CD4-positive, alpha-beta memory T cell (primary cell): ENCODE measurements around the gene POLN. TPM values are rescaled to one million over a fixed set of nuclear protein-coding genes. Genes with fewer than 3 reads are reported as not detected.

ENCODE experiments used
- CTCF ChIA-PET: fragments of 350-600 bp; sonication (Branson Sonifier 250); formaldehyde crosslinking; loops from one replicate; lab custom pipeline; 2021; ENCODE audit warnings: inconsistent platforms; ENCODE audit not compliant: partially characterized antibody; lab: Charles Lee
- POLR2A ChIA-PET: fragments of 350-600 bp; sonication (Branson Sonifier 250); formaldehyde crosslinking; loops from one replicate; lab custom pipeline; 2021; ENCODE audit not compliant: partially characterized antibody; lab: Charles Lee
- DNase-seq, 5 donors: peaks; one replicate each; pipeline versions ENCODE4 v3.0.0 to v3.0.0-alpha.2; 2020 to 2022; ENCODE audit warnings: mixed read lengths in 1 of 5
- H3K27ac ChIP-seq: one replicate; pipeline ENCODE4 v1.7.0; 2013; ENCODE audit warnings: low read depth, low read length
- H3K27me3 ChIP-seq: 2 replicates; pipeline ENCODE4 v1.7.0; 2013; ENCODE audit warnings: mild to moderate bottlenecking, low read length, moderate library complexity; ENCODE audit not compliant: insufficient read depth
- H3K36me3 ChIP-seq: 2 replicates; pipeline ENCODE4 v1.7.0; 2013; ENCODE audit warnings: mild to moderate bottlenecking, low read length, moderate library complexity; ENCODE audit not compliant: insufficient read depth
- H3K4me1 ChIP-seq: 2 replicates; pipeline ENCODE4 v1.7.0; 2013; ENCODE audit warnings: mild to moderate bottlenecking, low read length, moderate library complexity; ENCODE audit not compliant: insufficient read depth
- H3K4me3 ChIP-seq, 2 donors: one replicate each; pipeline ENCODE4 v1.7.0; 2013; ENCODE audit warnings: low read length in 2 of 2, mild to moderate bottlenecking in 1 of 2
- H3K9me3 ChIP-seq, 2 donors: one replicate each; pipeline ENCODE4 v1.7.0; 2013; ENCODE audit warnings: low read length in 2 of 2, control low read depth in 1 of 2; ENCODE audit not compliant: control insufficient read depth in 1 of 2
- H3K27ac Mint-ChIP-seq, 7 donors: one replicate each; pipeline ENCODE4 v1.8.0; 2020 to 2021; ENCODE audit warnings: mixed read lengths in 7 of 7, mild to moderate bottlenecking in 6 of 7, inconsistent platforms in 3 of 7, moderate library complexity in 3 of 7
- H3K27me3 Mint-ChIP-seq, 2 donors: one replicate each; pipeline ENCODE4 v1.8.0; 2020 to 2021; ENCODE audit warnings: mixed read lengths in 2 of 2
- H3K36me3 Mint-ChIP-seq, 2 donors: one replicate each; pipeline ENCODE4 v1.8.0; 2020 to 2021; ENCODE audit warnings: mixed read lengths in 2 of 2, inconsistent platforms in 1 of 2, mild to moderate bottlenecking in 1 of 2
- H3K4me1 Mint-ChIP-seq, 4 donors: one replicate each; pipeline ENCODE4 v1.8.0; 2020 to 2021; ENCODE audit warnings: mixed read lengths in 4 of 4, mild to moderate bottlenecking in 1 of 4
- H3K4me3 Mint-ChIP-seq, 8 donors: one replicate each; pipeline ENCODE4 v1.8.0; 2020 to 2021; ENCODE audit warnings: mixed read lengths in 8 of 8, mild to moderate bottlenecking in 7 of 8, moderate library complexity in 6 of 8, inconsistent platforms in 3 of 8
- H3K9me3 Mint-ChIP-seq, 8 donors: one replicate each; pipeline ENCODE4 v1.8.0; 2020 to 2021; ENCODE audit warnings: mixed read lengths in 8 of 8, mild to moderate bottlenecking in 5 of 8, inconsistent platforms in 3 of 8, moderate library complexity in 1 of 8
- intact Hi-C: fragments of 100-400 bp; cut with micrococcal nuclease; formaldehyde crosslinking; loops from one replicate; pipeline ENCODE4 v1.15.1; 2023
- polyA plus RNA-seq, 2 donors: library from polyadenylated mRNA; unstranded; fragments of 300-500 nt; fragmentation: Illumina TruSeq; gene quantifications; one replicate each; pipeline ENCODE4 v1.2.3, GENCODE V29; 2021
- total RNA-seq, 2 experiments: library from RNA; stranded (reverse); gene quantifications; one replicate each; pipeline ENCODE4 v1.2.3, GENCODE V29; 2021

POLN gene
- total and polyA plus RNA-seq, 4 experiments from 2014 or later, result 0.24 to 4.4 (median 2.8) TPM

GRCh38 chr4:2060611-2061185 is 181.2 kb downstream of the POLN start:
- DNase-seq, result peak in 1 of 5 donors; percentile 16
- ChIA-PET CTCF (no interaction called here), POLR2A (no interaction called here)
- Mint-ChIP-seq H3K4me3 (peak overlapping the region in 1 of 8 donors; percentile 36), H3K4me1 (peaks cover 0 to 8% (median 2%) of the 10 kb centered on the region in 4 donors), H3K27ac (no peak overlapping the region), H3K27me3 (peaks cover 14 to 20% of the 10 kb centered on the region in 2 donors), H3K36me3 (no peaks in the 10 kb centered on the region), H3K9me3 (peaks cover 0 to 2% (median 0%) of the 10 kb centered on the region in 8 donors)
- Histone ChIP-seq H3K4me3 (no peak overlapping the region), H3K4me1 (no peaks in the 10 kb centered on the region), H3K36me3 (no peaks in the 10 kb centered on the region), H3K9me3 (no peaks in the 10 kb centered on the region), H3K27me3 (peaks cover 4% of the 10 kb centered on the region), H3K27ac (no peak overlapping the region)
- intact Hi-C loops, result no loop called here

GRCh38 chr4:2059726-2060602 is 182.0 kb downstream of the POLN start:
- intact Hi-C loops, result no loop called here
- H3K27me3 Mint-ChIP-seq, result peaks cover 18 to 22% of the 10 kb centered on the region in 2 donors
- no peaks in the 10 kb centered on the region for H3K9me3 ChIP-seq
- H3K4me1 Mint-ChIP-seq, result peaks cover 0 to 8% (median 2%) of the 10 kb centered on the region in 4 donors
- no peak overlapping the region for H3K27ac ChIP-seq
- CTCF ChIA-PET, result no interaction called here
- no peaks in the 10 kb centered on the region for H3K36me3 ChIP-seq
- H3K27me3 ChIP-seq, result peaks cover 4% of the 10 kb centered on the region
- H3K9me3 Mint-ChIP-seq, result peaks cover 0 to 2% (median 0%) of the 10 kb centered on the region in 8 donors
- H3K4me3 ChIP-seq, result no peak overlapping the region
- POLR2A ChIA-PET, result interaction anchor here (0.6 kb wide), 1 partner anchor 29 kb away, joined by 3 read pairs; no protein-coding TSS in a partner anchor
- H3K36me3 Mint-ChIP-seq, result no peaks in the 10 kb centered on the region
- no peaks in the 10 kb centered on the region for H3K4me1 ChIP-seq
- H3K27ac Mint-ChIP-seq, result no peak overlapping the region
- DNase-seq, result peak in 1 of 5 donors; percentile 3
- H3K4me3 Mint-ChIP-seq, result no peak overlapping the region

GRCh38 chr4:2059046-2059725 is 182.7 kb downstream of the POLN start, which contains the start of gene NAT8L:
TSS of gene NAT8L (plus strand) at chr4:2059327. CDS start at chr4:2059512, 185 bp downstream.
- CTCF ChIA-PET, result no interaction called here
- intact Hi-C loops, result no loop called here
- Mint-ChIP-seq H3K27me3 (peaks cover 19 to 22% of the 10 kb centered on the region in 2 donors), H3K4me3 (peak within 1 kb of the TSS in 1 of 8 donors; percentile 21), H3K36me3 (no peaks in the 10 kb centered on the region), H3K27ac (no peak within 1 kb of the TSS), H3K9me3 (peaks cover 0 to 2% (median 0%) of the 10 kb centered on the region in 8 donors), H3K4me1 (peaks cover 0 to 8% (median 2%) of the 10 kb centered on the region in 4 donors)
- DNase-seq, result no peak
- Histone ChIP-seq H3K27ac (no peak within 1 kb of the TSS), H3K9me3 (no peaks in the 10 kb centered on the region), H3K4me1 (no peaks in the 10 kb centered on the region), H3K4me3 (no peak within 1 kb of the TSS), H3K36me3 (no peaks in the 10 kb centered on the region), H3K27me3 (peaks cover 4% of the 10 kb centered on the region)
- POLR2A ChIA-PET, result interaction anchor here (0.6 kb wide), 1 partner anchor 28 kb away, joined by 3 read pairs; no protein-coding TSS in a partner anchor

- peaks cover 22 to 26% of the 10 kb centered on the region in 2 donors for H3K27me3 Mint-ChIP-seq
- CTCF ChIA-PET, result no interaction called here
Observed at GRCh38 chr4:2058264-2059045, 183.5 kb downstream of the POLN start.

GRCh38 chr4:2057382-2058065 is 184.4 kb downstream of the POLN start:
- Histone ChIP-seq H3K36me3 (no peaks in the 10 kb centered on the region), H3K27me3 (peaks cover 4% of the 10 kb centered on the region), H3K4me1 (no peaks in the 10 kb centered on the region), H3K9me3 (no peaks in the 10 kb centered on the region), H3K27ac (no peak overlapping the region), H3K4me3 (no peak overlapping the region)
- H3K27me3 Mint-ChIP-seq, result peaks cover 22 to 30% of the 10 kb centered on the region in 2 donors
- H3K4me3 Mint-ChIP-seq, result peak overlapping the region; percentile 61 to 79 (median 74)
- ChIA-PET POLR2A (no interaction called here), CTCF (no interaction called here)
- H3K36me3 Mint-ChIP-seq, result no peaks in the 10 kb centered on the region
- peaks cover 0 to 8% (median 2%) of the 10 kb centered on the region in 4 donors for H3K4me1 Mint-ChIP-seq
- intact Hi-C loops, result no loop called here
- peaks cover 0 to 2% (median 0%) of the 10 kb centered on the region in 8 donors for H3K9me3 Mint-ChIP-seq
- no peak overlapping the region for H3K27ac Mint-ChIP-seq
- DNase-seq, result no peak

More at GRCh38 chr4:2058264-2059045, 183.5 kb downstream of the POLN start:
- intact Hi-C loops, result no loop called here
- Mint-ChIP-seq H3K36me3 (no peaks in the 10 kb centered on the region), H3K4me3 (peak overlapping the region in 1 of 8 donors; percentile 21), H3K9me3 (peaks cover 0 to 2% (median 0%) of the 10 kb centered on the region in 8 donors), H3K4me1 (peaks cover 0 to 8% (median 2%) of the 10 kb centered on the region in 4 donors), H3K27ac (no peak overlapping the region)
- POLR2A ChIA-PET, result no interaction called here
- Histone ChIP-seq H3K36me3 (no peaks in the 10 kb centered on the region), H3K27ac (no peak overlapping the region), H3K27me3 (peaks cover 4% of the 10 kb centered on the region), H3K9me3 (no peaks in the 10 kb centered on the region), H3K4me1 (no peaks in the 10 kb centered on the region), H3K4me3 (no peak overlapping the region)
- DNase-seq, result peak in 1 of 5 donors; percentile 12

- Histone ChIP-seq H3K27ac (no peak overlapping the region), H3K9me3 (no peaks in the 10 kb centered on the region), H3K36me3 (no peaks in the 10 kb centered on the region), H3K4me1 (no peaks in the 10 kb centered on the region), H3K27me3 (peaks cover 4% of the 10 kb centered on the region), H3K4me3 (no peak overlapping the region)
- Mint-ChIP-seq H3K9me3 (peaks cover 0 to 2% (median 0%) of the 10 kb centered on the region in 8 donors), H3K4me1 (peaks cover 0 to 8% (median 2%) of the 10 kb centered on the region in 4 donors), H3K27me3 (peaks cover 32 to 45% of the 10 kb centered on the region in 2 donors), H3K27ac (no peak overlapping the region), H3K4me3 (no peak overlapping the region), H3K36me3 (no peaks in the 10 kb centered on the region)
- ChIA-PET CTCF (no interaction called here), POLR2A (no interaction called here)
- no peak for DNase-seq
- intact Hi-C loops, result no loop called here
Observed at GRCh38 chr4:2054217-2054616, 187.7 kb downstream of the POLN start.
